ENCODE results near the gene SCYGR6. TPM values are rescaled to one million over a fixed set of nuclear protein-coding genes. Genes with fewer than 3 reads are reported as not detected.
"Not testable (repeated sequence)": the region's sequence is repeated elsewhere in the genome, so short reads cannot be mapped to it uniquely, and the experiment has no call there.

Gene SCYGR6
- total RNA-seq, 1 experiment from 2014 or later = not detected

GRCh38 chr2:227739351-227739750 lies 14.8 kb upstream of the SCYGR6 start (continued):
- TF ChIP-seq YY1 (IDR thresholded peaks at IDR 0.05; ENCODE audit: extremely low read depth, insufficient replicate concordance, low read depth, low read length) = no peak
- no peak for TF ChIP-seq EZH2phosphoT487 (IDR thresholded peaks at IDR 0.05; ENCODE audit: borderline replicate concordance)
- TF ChIP-seq CEBPB (IDR thresholded peaks at IDR 0.05; ENCODE audit: low read depth) = no peak
- TF ChIP-seq, protein P1, sequence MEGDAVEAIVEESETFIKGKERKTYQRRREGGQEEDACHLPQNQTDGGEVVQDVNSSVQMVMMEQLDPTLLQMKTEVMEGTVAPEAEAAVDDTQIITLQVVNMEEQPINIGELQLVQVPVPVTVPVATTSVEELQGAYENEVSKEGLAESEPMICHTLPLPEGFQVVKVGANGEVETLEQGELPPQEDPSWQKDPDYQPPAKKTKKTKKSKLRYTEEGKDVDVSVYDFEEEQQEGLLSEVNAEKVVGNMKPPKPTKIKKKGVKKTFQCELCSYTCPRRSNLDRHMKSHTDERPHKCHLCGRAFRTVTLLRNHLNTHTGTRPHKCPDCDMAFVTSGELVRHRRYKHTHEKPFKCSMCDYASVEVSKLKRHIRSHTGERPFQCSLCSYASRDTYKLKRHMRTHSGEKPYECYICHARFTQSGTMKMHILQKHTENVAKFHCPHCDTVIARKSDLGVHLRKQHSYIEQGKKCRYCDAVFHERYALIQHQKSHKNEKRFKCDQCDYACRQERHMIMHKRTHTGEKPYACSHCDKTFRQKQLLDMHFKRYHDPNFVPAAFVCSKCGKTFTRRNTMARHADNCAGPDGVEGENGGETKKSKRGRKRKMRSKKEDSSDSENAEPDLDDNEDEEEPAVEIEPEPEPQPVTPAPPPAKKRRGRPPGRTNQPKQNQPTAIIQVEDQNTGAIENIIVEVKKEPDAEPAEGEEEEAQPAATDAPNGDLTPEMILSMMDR (IDR thresholded peaks at IDR 0.05 in 2 of 3, conservative IDR thresholded peaks at IDR 0.05 in 1 of 3; ENCODE audit: borderline replicate concordance in 1 of 3, insufficient read depth in 1 of 3, low read depth in 2 of 3, low read length in 2 of 3) = no peak

- CTCF ChIA-PET = no interaction called here
- Histone ChIP-seq H2AFZ (ENCODE audit: low read depth, low read length, poor library complexity, severe bottlenecking) (no peak within 1 kb of the TSS), H3K36me3 (ENCODE audit: control insufficient read depth in 1 of 2, insufficient read depth in 2 of 2, low read length in 2 of 2) (no peaks in the 10 kb centered on the region), H3K79me2 (ENCODE audit: insufficient read depth, low read length) (no peaks in the 10 kb centered on the region), H3K4me3 (replicated peaks in 1 of 2; ENCODE audit: low read depth in 1 of 2, low read length in 2 of 2) (no peak within 1 kb of the TSS), H3K27me3 (ENCODE audit: insufficient read depth, low read length) (no peaks in the 10 kb centered on the region), H3K9me3 (ENCODE audit: control insufficient read depth in 1 of 2, insufficient read depth in 1 of 2, low read depth in 1 of 2, low read length in 2 of 2) (no peaks in the 10 kb centered on the region), H3K9ac (ENCODE audit: low read length) (no peak within 1 kb of the TSS), H4K20me1 (ENCODE audit: insufficient read depth) (no peaks in the 10 kb centered on the region), H3K4me1 (ENCODE audit: control insufficient read depth in 1 of 2, insufficient read depth in 2 of 2, low read length in 2 of 2) (no peaks in the 10 kb centered on the region), H3K4me2 (ENCODE audit: low read length) (no peak within 1 kb of the TSS), H3K27ac (ENCODE audit: low read depth, low read length) (no peak within 1 kb of the TSS), H3K9me2 (ENCODE audit: insufficient read depth) (no peaks in the 10 kb centered on the region)
- TF ChIP-seq SRF (IDR thresholded peaks at IDR 0.05; ENCODE audit: low read depth) (no peak), ATF3 (IDR thresholded peaks at IDR 0.05) (no peak), CBX3 (IDR thresholded peaks at IDR 0.05; ENCODE audit: low read depth) (no peak), ZFX (IDR thresholded peaks at IDR 0.05) (no peak)
- TF ChIP-seq, protein P1 (IDR thresholded peaks at IDR 0.05 in 2 of 3, conservative IDR thresholded peaks at IDR 0.05 in 1 of 3; ENCODE audit: borderline replicate concordance in 1 of 3, insufficient read depth in 1 of 3, low read depth in 2 of 3, low read length in 2 of 3) = no peak
- ATAC-seq = no peak
- RAD21 ChIA-PET (ENCODE audit: low non-redundant PET in 1 of 2, low total read pairs in 2 of 2, uncharacterized antibody in 2 of 2, unreplicated experiment in 2 of 2) = no interaction called here
- intact Hi-C loops (cut with micrococcal nuclease) = no loop called here
- POLR2A ChIA-PET = no interaction called here
- BruUV-seq (replicated peaks) = no TSS peak
- DNase-seq (ENCODE audit: low read depth, low spot score) = no peak
Observed at GRCh38 chr2:227728035-227728434, 3.5 kb upstream of the SCYGR6 start, which contains the start of gene SCYGR7. TSS of gene SCYGR7 (plus strand) at chr2:227728335. CDS start at chr2:227728335, 0 bp downstream.

GRCh38 chr2:227722821-227723220 lies 1.7 kb downstream of the SCYGR6 start:
- H3K9me2 ChIP-seq (ENCODE audit: insufficient read depth); H3K27ac ChIP-seq (ENCODE audit: low read depth, low read length); DNase-seq (ENCODE audit: low read depth, low spot score); H3K27me3 ChIP-seq (ENCODE audit: insufficient read depth, low read length); H3K9me3 ChIP-seq (ENCODE audit: control insufficient read depth in 1 of 2, insufficient read depth in 1 of 2, low read depth in 1 of 2, low read length in 2 of 2); H3K4me1 ChIP-seq (ENCODE audit: control insufficient read depth in 1 of 2, insufficient read depth in 2 of 2, low read length in 2 of 2); RAD21 ChIA-PET (ENCODE audit: low non-redundant PET in 1 of 2, low total read pairs in 2 of 2, uncharacterized antibody in 2 of 2, unreplicated experiment in 2 of 2); H3K9ac ChIP-seq (ENCODE audit: low read length); H3K4me2 ChIP-seq (ENCODE audit: low read length); CTCF ChIA-PET; POLR2A ChIA-PET; H3K79me2 ChIP-seq (ENCODE audit: insufficient read depth, low read length); ATAC-seq; intact Hi-C loops (cut with micrococcal nuclease); H2AFZ ChIP-seq (ENCODE audit: low read depth, low read length, poor library complexity, severe bottlenecking); BruUV-seq (replicated peaks); H3K36me3 ChIP-seq (ENCODE audit: control insufficient read depth in 1 of 2, insufficient read depth in 2 of 2, low read length in 2 of 2); H3K4me3 ChIP-seq (replicated peaks in 1 of 2; ENCODE audit: low read depth in 1 of 2, low read length in 2 of 2); H4K20me1 ChIP-seq (ENCODE audit: insufficient read depth): not testable (repeated sequence)

All from HCT116 (cell line).